Prostate gland (tissue), 2 donors: Measurements from ENCODE around the gene PVALB. TPM values are rescaled to one million over a fixed set of nuclear protein-coding genes. Genes with fewer than 3 reads are reported as not detected.

Experiments
- DNase-seq: peaks from one replicate; pipeline ENCODE4 v3.0.0-alpha.2; 2019; ENCODE audit warnings: low spot score
- H3K27ac ChIP-seq, 2 donors: fragments of 200-600 bp; sonication (generic); 2 replicates each; pipeline ENCODE4 v1.5.1; 2017 to 2019
- H3K27me3 ChIP-seq: fragments of 200-600 bp; sonication (generic); replicated peaks from 2 replicates; pipeline ENCODE4 v1.5.1; 2019; ENCODE audit not compliant: insufficient read depth
- H3K36me3 ChIP-seq, 2 donors: fragments of 200-600 bp; sonication (generic); 1 replicate in 1 of 2; 2 replicates in 1 of 2; pipeline versions ENCODE4 v1.5.1 to v1.8.1; 2017 to 2019
- H3K4me1 ChIP-seq: fragments of 200-600 bp; sonication (generic); replicated peaks from 2 replicates; pipeline ENCODE4 v1.5.1; 2019
- H3K4me3 ChIP-seq, 2 donors: fragments of 200-600 bp; sonication (generic); 2 replicates each; pipeline ENCODE4 v1.5.1; 2017 to 2019
- H3K9me3 ChIP-seq: fragments of 200-600 bp; sonication (generic); 2 replicates; pipeline ENCODE4 v1.5.1; 2017
- POLR2A ChIP-seq: fragments of 450-650 bp; IDR thresholded peaks from one replicate; pipeline ENCODE4 v1.6.1; 2016; ENCODE audit warnings: antibody characterized with exemption, mild to moderate bottlenecking
- POLR2AphosphoS5 ChIP-seq: sonication (generic); formaldehyde crosslinking; IDR thresholded peaks from one replicate; pipeline ENCODE4 v1.6.1; 2017; ENCODE audit warnings: antibody characterized with exemption
- WGBS: methylation state at CpG from one replicate; pipeline ENCODE4 v1.1.5; 2018; 5-methylcytosine and 5-hydroxymethylcytosine counted together
- intact Hi-C: fragments of 100-400 bp; cut with DNase I; formaldehyde crosslinking; loops from one replicate; pipeline ENCODE4 v1.14.2; 2022
- total RNA-seq, 2 donors: library from RNA; depleted of rRNA; stranded (reverse); fragments of >200 nt; gene quantifications; one replicate each; pipeline ENCODE4 v1.1.0, GENCODE V29; 2016
- TF ChIP-seq, protein P1 (sequence below), 4 experiments: fragments of 200-600 bp in 2 of 4; fragments of 450-650 bp in 2 of 4; sonication (generic) in 2 of 4; IDR thresholded peaks; 1 replicate in 3 of 4; 2 replicates in 1 of 4; pipeline ENCODE4 v1.5.1; 2016 to 2019; ENCODE audit warnings: antibody characterized with exemption in 4 of 4, mild to moderate bottlenecking in 2 of 4, moderate library complexity in 2 of 4

PVALB gene, protein sequence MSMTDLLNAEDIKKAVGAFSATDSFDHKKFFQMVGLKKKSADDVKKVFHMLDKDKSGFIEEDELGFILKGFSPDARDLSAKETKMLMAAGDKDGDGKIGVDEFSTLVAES
- 1 to 10 TPM in 1 of 2 donors, not detected in 1; 3.1 TPM for total RNA-seq

DNA sequence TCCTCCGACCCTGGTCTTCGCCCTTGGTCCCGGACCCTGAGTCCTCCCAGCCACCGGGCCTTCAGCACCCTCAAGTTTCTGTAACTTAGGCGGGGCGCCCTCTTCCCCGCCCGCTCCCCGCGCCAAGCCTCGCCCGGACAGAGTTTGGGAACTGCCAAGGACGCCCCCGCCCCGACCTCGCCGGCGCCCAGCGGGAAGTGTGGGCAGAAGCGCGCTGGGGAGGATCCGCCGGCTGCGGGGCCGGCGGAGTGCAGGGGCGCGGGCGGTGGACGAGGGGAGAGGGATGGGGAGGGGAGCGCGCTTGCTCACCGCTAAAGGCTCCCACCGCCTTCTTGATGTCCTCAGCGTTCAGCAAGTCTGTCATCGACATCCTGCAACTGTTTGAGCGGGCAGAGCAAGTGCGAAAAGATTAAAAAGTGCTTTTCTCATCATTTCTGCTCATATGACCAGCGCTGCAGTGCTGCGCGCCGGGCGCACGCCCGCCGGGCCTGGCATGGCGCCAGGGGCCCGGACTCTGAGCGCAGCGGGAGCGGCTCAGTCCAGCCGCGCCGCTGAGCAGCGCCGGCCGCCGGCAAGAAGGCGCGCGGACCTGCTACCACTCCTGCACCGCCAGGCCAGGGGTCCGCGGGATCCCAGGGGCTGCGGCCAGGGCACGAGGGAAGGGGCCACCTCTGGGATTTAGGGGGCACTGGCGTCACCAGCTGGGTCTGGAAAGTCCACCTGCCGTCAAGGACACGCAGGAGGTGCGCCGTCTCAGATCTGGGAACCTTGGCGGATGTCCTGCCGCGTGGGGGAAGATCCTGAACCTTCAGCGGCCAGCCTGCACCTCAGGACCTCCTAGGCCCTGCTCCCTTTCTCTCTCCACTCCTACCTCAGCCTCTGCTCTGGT, at the start of gene PVALB:
Gene PVALB, minus strand, starts transcription at position 400 of the 889 bp plus-strand sequence. Its CDS starts 30 bp downstream, at position 370.
- Histone ChIP-seq H3K4me1 (no peaks in the 10 kb centered on the region), H3K9me3 (no peaks in the 10 kb centered on the region), H3K4me3 (peak within 1 kb of the TSS; percentile 5 to 11), H3K36me3 (no peaks in the 10 kb centered on the region), H3K27me3 (peaks cover 27% of the 10 kb centered on the region), H3K27ac (no peak within 1 kb of the TSS)
- intact Hi-C loops: no loop called here
- TF ChIP-seq, protein P1, sequence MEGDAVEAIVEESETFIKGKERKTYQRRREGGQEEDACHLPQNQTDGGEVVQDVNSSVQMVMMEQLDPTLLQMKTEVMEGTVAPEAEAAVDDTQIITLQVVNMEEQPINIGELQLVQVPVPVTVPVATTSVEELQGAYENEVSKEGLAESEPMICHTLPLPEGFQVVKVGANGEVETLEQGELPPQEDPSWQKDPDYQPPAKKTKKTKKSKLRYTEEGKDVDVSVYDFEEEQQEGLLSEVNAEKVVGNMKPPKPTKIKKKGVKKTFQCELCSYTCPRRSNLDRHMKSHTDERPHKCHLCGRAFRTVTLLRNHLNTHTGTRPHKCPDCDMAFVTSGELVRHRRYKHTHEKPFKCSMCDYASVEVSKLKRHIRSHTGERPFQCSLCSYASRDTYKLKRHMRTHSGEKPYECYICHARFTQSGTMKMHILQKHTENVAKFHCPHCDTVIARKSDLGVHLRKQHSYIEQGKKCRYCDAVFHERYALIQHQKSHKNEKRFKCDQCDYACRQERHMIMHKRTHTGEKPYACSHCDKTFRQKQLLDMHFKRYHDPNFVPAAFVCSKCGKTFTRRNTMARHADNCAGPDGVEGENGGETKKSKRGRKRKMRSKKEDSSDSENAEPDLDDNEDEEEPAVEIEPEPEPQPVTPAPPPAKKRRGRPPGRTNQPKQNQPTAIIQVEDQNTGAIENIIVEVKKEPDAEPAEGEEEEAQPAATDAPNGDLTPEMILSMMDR (IDR thresholded peaks at IDR 0.05): no peak
- TF ChIP-seq POLR2AphosphoS5: no peak
- no peak for TF ChIP-seq POLR2A
- no peak for DNase-seq
- WGBS: 1% methylated on average over 72 of the region's 75 CpGs

- DNase-seq: no peak
- peaks cover 8% of the 10 kb centered on the region for H3K27me3 ChIP-seq
- H3K4me3 ChIP-seq: no peak overlapping the region
- H3K27ac ChIP-seq: no peak overlapping the region
- no peak for TF ChIP-seq POLR2A
- H3K9me3 ChIP-seq: no peaks in the 10 kb centered on the region
- no peaks in the 10 kb centered on the region for H3K36me3 ChIP-seq
- intact Hi-C loops: no loop called here
- H3K4me1 ChIP-seq: no peaks in the 10 kb centered on the region
- 9% methylated on average over 13 of the region's 13 CpGs for WGBS
These were observed 48.5 kb upstream of the PVALB start for GRCh38 chr22:36865346-36865745.

GRCh38 chr22:36864454-36865215, 47.8 kb upstream of the PVALB start:
- Histone ChIP-seq H3K36me3 (no peaks in the 10 kb centered on the region), H3K9me3 (no peaks in the 10 kb centered on the region), H3K27me3 (peaks cover 8% of the 10 kb centered on the region), H3K4me1 (no peaks in the 10 kb centered on the region), H3K27ac (no peak overlapping the region), H3K4me3 (no peak overlapping the region)
- TF ChIP-seq, protein P1 (IDR thresholded peaks at IDR 0.05): no peak
- TF ChIP-seq POLR2A: no peak
- no peak for TF ChIP-seq POLR2AphosphoS5
- 66% methylated on average over 14 of the region's 14 CpGs for WGBS
- intact Hi-C loops: no loop called here
- DNase-seq: no peak

DNA sequence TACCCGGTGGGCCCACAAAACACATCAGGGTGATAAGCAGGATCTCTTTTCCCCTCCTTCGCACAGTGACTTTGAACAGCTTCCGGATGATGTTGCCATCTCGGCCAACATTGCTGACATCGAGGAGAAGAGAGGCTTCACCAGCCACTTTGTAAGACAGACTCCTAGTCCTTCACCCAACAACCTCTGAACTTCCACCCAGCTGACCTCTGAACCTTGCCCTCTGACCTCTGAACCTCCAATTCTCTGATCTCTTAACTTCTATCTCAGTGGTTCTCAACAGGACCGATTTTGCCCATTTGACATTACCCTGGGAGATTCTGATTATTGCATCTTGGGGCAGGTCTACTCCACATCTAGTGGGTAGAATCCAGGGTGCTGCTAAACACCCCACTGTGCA, 47.1 kb upstream of the PVALB start:
- 94% methylated on average over 6 of the region's 6 CpGs for WGBS
- Histone ChIP-seq H3K4me1 (no peaks in the 10 kb centered on the region), H3K27me3 (peaks cover 8% of the 10 kb centered on the region), H3K9me3 (no peaks in the 10 kb centered on the region), H3K27ac (no peak overlapping the region), H3K36me3 (no peaks in the 10 kb centered on the region), H3K4me3 (no peak overlapping the region)
- intact Hi-C loops: no loop called here
- TF ChIP-seq POLR2AphosphoS5: no peak
- TF ChIP-seq, protein P1 (IDR thresholded peaks at IDR 0.05): no peak
- no peak for DNase-seq

- no peak overlapping the region for H3K27ac ChIP-seq
- H3K27me3 ChIP-seq: peaks cover 8% of the 10 kb centered on the region
- H3K4me3 ChIP-seq: no peak overlapping the region
- intact Hi-C loops: no loop called here
- WGBS: 88% methylated on average over 11 of the region's 11 CpGs
- no peaks in the 10 kb centered on the region for H3K9me3 ChIP-seq
- no peak for DNase-seq
- no peaks in the 10 kb centered on the region for H3K36me3 ChIP-seq
- no peaks in the 10 kb centered on the region for H3K4me1 ChIP-seq
- TF ChIP-seq, protein P1 (IDR thresholded peaks at IDR 0.05): no peak
- no peak for TF ChIP-seq POLR2AphosphoS5
- TF ChIP-seq POLR2A: no peak
These were observed 46.4 kb upstream of the PVALB start for GRCh38 chr22:36863281-36863680.
